Neuron (in vitro differentiated cells): ENCODE measurements around the gene PAX5.

Source experiments
- H2AFZ ChIP-seq: one replicate; pipeline ENCODE4 v1.6.1; 2013; ENCODE audit warnings: low read depth, mild to moderate bottlenecking, inconsistent platforms, low read length, moderate library complexity
- H3K27me3 ChIP-seq: one replicate; pipeline ENCODE4 v1.6.1; 2013; ENCODE audit warnings: low read length; ENCODE audit not compliant: insufficient read depth
- H3K36me3 ChIP-seq: one replicate; pipeline ENCODE4 v1.6.1; 2013; ENCODE audit warnings: low read length; ENCODE audit not compliant: insufficient read depth
- H3K4me1 ChIP-seq: one replicate; pipeline ENCODE4 v1.6.1; 2013; ENCODE audit warnings: low read length; ENCODE audit not compliant: insufficient read depth
- H3K4me3 ChIP-seq: 2 replicates; pipeline ENCODE4 v1.5.1; 2013; ENCODE audit warnings: mild to moderate bottlenecking, low read length, moderate library complexity
- H3K9me3 ChIP-seq: one replicate; pipeline ENCODE4 v1.6.1; 2013; ENCODE audit warnings: low read length

The PAX5 gene

GRCh38 chr9:36933676-36934215 is 100.3 kb downstream of the PAX5 start:
- no peaks in the 10 kb centered on the region for H3K9me3 ChIP-seq
- no peaks in the 10 kb centered on the region for H3K36me3 ChIP-seq

DNA sequence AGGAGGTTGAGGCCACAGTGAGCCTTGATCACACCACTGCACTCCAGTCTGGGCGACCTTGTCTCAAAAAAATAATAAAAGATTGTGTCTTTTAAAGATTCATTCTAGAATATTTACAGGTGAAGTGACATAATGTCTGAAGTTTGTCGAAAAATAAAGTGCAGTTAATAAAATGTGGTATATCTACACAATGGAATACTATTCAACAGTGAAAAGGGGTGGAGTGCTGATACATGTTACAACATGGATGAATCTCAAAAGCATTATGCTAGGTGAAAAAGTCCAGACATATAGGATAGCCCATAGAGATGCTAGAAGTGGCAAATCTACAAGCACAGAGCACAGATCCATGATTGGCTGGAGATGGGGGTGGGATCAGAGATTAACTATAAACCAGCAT is 101.9 kb downstream of the PAX5 start:
- H3K27me3 ChIP-seq: no peaks in the 10 kb centered on the region
- no peaks in the 10 kb centered on the region for H3K36me3 ChIP-seq
- no peak overlapping the region for H3K4me3 ChIP-seq

More at GRCh38 chr9:36933676-36934215, 100.3 kb downstream of the PAX5 start:
- Histone ChIP-seq H2AFZ (no peak overlapping the region), H3K27me3 (no peaks in the 10 kb centered on the region), H3K4me3 (no peak overlapping the region), H3K4me1 (no peaks in the 10 kb centered on the region)

DNA sequence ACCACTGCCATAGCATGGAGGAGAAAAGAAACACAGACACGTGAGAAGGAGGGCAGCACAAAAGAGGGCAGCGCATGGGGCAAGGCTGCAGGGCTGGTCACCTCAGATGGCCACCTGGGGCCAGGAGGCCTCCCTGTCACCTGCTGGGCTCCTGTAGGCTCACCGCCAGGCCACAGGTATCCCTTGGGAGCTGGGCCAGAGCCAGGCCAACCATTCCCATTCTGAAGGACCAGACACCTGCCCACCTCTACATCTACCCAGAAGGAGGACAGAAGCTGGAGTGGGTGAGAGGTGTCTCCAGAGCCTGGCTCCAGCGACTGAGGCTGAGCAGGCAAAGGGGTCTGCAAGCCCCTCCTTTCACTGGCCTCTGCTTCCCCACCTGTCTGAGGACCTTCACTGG is 103.1 kb downstream of the PAX5 start:
- H3K27me3 ChIP-seq: no peaks in the 10 kb centered on the region

More for the DNA sequence above, 101.9 kb downstream of the PAX5 start:
- H3K9me3 ChIP-seq: no peaks in the 10 kb centered on the region
- H2AFZ ChIP-seq: no peak overlapping the region
- H3K4me1 ChIP-seq: no peaks in the 10 kb centered on the region

DNA sequence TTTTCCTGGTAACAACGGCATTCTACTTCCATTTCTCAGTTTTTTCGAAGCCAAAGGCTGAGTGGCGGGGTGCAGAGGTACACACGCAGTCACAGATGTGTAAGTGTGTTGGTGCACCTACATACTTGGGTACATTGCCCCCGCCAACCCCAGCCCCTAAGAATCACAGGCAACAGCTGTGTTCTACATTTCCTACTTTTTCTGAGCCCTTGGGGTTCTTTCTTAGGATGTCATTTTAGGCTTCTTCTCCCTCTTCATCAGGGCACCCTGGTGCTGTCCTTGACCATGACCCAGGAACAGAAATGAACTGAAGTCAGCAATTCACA is 104.8 kb downstream of the PAX5 start:
- Histone ChIP-seq H3K4me1 (no peaks in the 10 kb centered on the region), H3K9me3 (no peaks in the 10 kb centered on the region), H2AFZ (no peak overlapping the region), H3K36me3 (no peaks in the 10 kb centered on the region), H3K27me3 (no peaks in the 10 kb centered on the region), H3K4me3 (no peak overlapping the region)

More for the DNA sequence above, 103.1 kb downstream of the PAX5 start:
- H3K9me3 ChIP-seq: no peaks in the 10 kb centered on the region
- H3K36me3 ChIP-seq: no peaks in the 10 kb centered on the region
- H3K4me3 ChIP-seq: no peak overlapping the region
- no peaks in the 10 kb centered on the region for H3K4me1 ChIP-seq
- no peak overlapping the region for H2AFZ ChIP-seq

GRCh38 chr9:36928670-36929349 is 105.3 kb downstream of the PAX5 start:
- Histone ChIP-seq H2AFZ (no peak overlapping the region), H3K4me1 (no peaks in the 10 kb centered on the region), H3K36me3 (no peaks in the 10 kb centered on the region), H3K9me3 (no peaks in the 10 kb centered on the region), H3K4me3 (no peak overlapping the region), H3K27me3 (no peaks in the 10 kb centered on the region)

DNA sequence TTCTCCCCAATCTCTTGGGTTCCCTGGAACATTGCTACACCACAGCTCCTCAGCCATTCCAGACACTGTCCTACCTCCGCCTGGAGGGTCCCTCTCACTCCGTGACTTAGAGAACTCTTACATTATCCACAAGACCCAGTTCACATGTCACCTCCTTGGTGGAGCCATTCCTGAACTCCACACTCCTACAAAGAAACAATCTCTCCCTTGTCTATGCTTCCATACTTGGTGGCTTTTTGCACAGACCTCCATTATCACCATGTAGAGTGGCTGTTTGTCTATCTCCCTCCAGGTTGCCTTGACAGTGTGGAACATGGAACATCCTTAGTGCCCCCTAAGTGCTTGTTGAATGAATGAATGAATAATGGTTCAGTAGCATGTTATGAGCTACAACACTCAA is 105.9 kb downstream of the PAX5 start:
- no peak overlapping the region for H2AFZ ChIP-seq
- H3K4me1 ChIP-seq: no peaks in the 10 kb centered on the region
- H3K9me3 ChIP-seq: no peaks in the 10 kb centered on the region
- H3K36me3 ChIP-seq: no peaks in the 10 kb centered on the region
- no peaks in the 10 kb centered on the region for H3K27me3 ChIP-seq
- H3K4me3 ChIP-seq: no peak overlapping the region

DNA sequence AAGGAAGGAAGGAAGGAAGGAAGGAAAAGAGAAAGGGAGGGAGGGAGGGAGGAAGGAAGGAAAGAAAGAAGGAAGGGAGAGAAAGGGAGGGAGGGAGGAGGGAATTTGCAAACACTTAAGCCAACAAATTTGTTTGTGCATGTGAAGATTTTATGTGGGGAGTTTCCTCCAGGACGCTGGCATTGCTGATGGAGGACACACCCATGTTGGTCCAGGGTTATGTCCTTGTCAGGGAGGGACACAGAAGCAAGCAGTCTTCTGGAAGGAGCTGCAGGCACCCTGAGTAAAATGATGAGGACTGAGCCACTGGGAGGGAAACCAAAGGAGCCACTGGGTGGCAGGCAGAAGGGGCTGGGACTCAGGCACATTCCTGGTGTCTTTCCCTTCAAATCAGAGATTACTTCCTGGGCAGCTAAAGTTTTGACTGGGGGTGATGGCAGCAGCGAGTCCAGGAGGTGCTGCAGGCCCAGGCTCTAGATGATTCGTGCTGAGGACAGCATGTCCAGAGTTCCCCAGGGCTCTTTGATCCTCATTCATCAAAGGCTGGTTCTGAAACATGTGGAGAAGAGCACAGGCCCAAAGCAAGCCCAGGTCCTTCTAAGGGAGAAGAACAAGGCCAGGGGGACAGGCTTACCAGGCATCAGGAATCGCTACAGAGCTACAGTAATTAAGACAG is 109.2 kb downstream of the PAX5 start:
- no peaks in the 10 kb centered on the region for H3K27me3 ChIP-seq
- H3K4me3 ChIP-seq: no peak overlapping the region
- H3K9me3 ChIP-seq: no peaks in the 10 kb centered on the region
- no peaks in the 10 kb centered on the region for H3K4me1 ChIP-seq
- no peaks in the 10 kb centered on the region for H3K36me3 ChIP-seq
- no peak overlapping the region for H2AFZ ChIP-seq

DNA sequence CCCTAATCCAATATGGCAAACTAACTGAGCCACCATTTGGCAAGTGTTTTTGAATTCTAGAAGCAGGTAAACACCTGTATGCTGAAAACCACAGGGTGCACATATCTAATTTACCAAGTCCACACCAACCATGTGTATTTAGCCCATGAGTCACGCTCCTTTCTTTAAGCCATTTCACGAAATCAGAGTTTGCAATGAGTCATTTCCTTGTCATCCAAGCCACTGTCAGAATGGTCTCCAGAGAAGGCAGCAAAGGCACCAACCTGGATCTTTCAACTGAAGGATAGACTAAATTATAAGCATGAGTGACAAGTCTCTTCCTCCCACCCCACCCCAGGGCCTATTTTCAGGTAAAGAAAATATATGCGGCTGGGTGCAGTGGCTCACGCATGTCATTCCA is 110.0 kb downstream of the PAX5 start:
- Histone ChIP-seq H3K4me1 (no peaks in the 10 kb centered on the region), H3K4me3 (no peak overlapping the region), H2AFZ (no peak overlapping the region), H3K27me3 (no peaks in the 10 kb centered on the region), H3K9me3 (no peaks in the 10 kb centered on the region), H3K36me3 (no peaks in the 10 kb centered on the region)

- Histone ChIP-seq H3K36me3 (no peaks in the 10 kb centered on the region), H3K27me3 (no peaks in the 10 kb centered on the region), H3K4me1 (no peaks in the 10 kb centered on the region), H3K4me3 (no peak overlapping the region), H3K9me3 (no peaks in the 10 kb centered on the region), H2AFZ (no peak overlapping the region)
Observed at GRCh38 chr9:36923025-36923625, 110.9 kb downstream of the PAX5 start.

DNA sequence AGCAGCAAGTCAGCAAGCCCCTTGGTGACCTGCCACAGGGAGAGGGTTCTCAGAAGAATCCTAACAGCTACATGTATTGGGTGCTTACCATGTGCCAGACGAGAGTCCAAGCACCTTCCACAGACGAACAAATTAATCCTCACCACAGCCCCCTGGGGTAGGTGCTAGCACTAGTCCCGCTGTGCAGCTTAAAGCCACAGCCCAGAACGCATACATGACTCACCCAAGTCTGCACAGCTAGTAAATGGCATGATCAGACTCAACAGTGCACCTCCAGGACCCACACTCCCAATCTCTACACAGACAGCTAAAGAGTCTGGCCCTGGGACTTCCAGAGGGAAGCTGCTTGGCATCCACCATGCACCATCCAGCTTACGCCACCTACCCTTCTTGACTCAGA is 111.5 kb downstream of the PAX5 start:
- Histone ChIP-seq H3K36me3 (no peaks in the 10 kb centered on the region), H3K9me3 (no peaks in the 10 kb centered on the region), H3K4me1 (no peaks in the 10 kb centered on the region), H2AFZ (no peak overlapping the region), H3K27me3 (no peaks in the 10 kb centered on the region), H3K4me3 (no peak overlapping the region)

DNA sequence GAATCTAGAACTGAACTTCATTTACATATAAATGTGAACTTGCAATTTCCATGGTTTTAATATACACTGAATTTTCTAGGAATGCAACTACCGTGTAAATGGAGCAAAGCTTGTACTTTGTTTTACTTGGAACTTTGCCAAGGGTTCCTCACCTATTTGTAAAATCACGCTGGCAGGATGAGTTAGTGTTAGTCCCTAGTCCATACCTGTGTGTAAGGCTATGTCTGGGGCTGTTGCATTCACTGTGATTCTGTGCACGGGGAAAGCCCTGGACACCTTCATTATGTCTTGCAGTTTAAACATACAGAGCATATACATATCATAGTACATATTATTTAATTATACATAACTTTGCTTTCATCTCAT is 119.9 kb downstream of the PAX5 start:
- no peaks in the 10 kb centered on the region for H3K27me3 ChIP-seq
- no peaks in the 10 kb centered on the region for H3K4me1 ChIP-seq
- no peak overlapping the region for H3K4me3 ChIP-seq
- H2AFZ ChIP-seq: no peak overlapping the region
- H3K9me3 ChIP-seq: no peaks in the 10 kb centered on the region
- no peaks in the 10 kb centered on the region for H3K36me3 ChIP-seq

DNA sequence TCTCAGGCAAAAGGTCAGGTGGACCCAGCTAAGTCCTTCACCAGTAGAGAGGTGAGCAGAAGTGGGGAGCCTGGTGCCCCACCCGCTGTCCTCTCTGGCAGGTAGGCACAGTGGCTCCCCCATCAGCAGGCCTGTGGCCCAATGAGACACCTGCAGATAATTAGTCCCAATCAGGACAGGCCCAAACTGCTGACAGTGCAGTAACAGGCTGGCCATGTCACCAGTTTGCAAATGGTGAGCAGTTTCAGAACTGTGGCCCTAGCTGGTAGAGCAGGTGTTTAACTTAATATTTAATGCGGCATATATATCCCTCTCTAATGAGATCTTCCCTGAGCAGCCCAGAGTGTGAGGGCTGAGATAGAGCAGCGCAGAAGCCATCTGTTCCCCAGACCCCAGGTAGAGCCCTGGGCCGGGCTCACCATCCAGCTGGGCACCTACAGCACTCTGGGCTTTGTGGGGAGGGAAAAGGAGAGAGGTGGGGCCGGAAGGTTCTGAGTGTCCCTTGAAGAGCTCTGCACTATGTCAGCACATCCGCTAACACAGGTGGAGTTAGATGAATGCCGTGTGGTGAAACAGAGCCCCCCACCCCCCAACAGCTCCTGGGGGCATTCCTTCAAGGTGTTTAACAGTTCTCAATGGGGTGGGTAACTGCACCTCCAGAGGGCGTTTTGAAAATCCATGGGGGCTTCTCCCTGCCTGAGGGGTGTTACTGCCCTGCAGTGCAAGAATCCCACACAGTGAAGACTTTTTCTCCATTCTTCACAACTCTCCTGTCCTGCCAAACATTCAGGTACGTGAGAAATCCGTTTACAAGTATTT is 120.5 kb downstream of the PAX5 start:
- H3K4me3 ChIP-seq: no peak overlapping the region
- H3K9me3 ChIP-seq: no peaks in the 10 kb centered on the region
- no peaks in the 10 kb centered on the region for H3K4me1 ChIP-seq
- H3K36me3 ChIP-seq: no peaks in the 10 kb centered on the region
- no peak overlapping the region for H2AFZ ChIP-seq
- H3K27me3 ChIP-seq: no peaks in the 10 kb centered on the region

GRCh38 chr9:36912620-36913019 is 121.4 kb downstream of the PAX5 start:
- H3K4me1 ChIP-seq: no peaks in the 10 kb centered on the region
- H3K36me3 ChIP-seq: no peaks in the 10 kb centered on the region
- H3K9me3 ChIP-seq: no peaks in the 10 kb centered on the region
- no peaks in the 10 kb centered on the region for H3K27me3 ChIP-seq
- no peak overlapping the region for H3K4me3 ChIP-seq
- H2AFZ ChIP-seq: no peak overlapping the region
